Measurements from ENCODE around the gene NAA25.

Gene NAA25

GRCh38 chr12:112091563-112091962 is 17.0 kb downstream of the NAA25 start:
- H3K4me3 ChIP-seq (ENCODE audit: low read depth, low read length) = no peak overlapping the region
- no peak for TF ChIP-seq MAX (IDR thresholded peaks at IDR 0.05; ENCODE audit: low read depth, low read length)
- TF ChIP-seq CTCF (IDR thresholded peaks at IDR 0.05; ENCODE audit: low read depth, low read length) = no peak
- no peak for TF ChIP-seq MYC (IDR thresholded peaks at IDR 0.05; ENCODE audit: low read depth, low read length)
- TF ChIP-seq POLR2A (IDR thresholded peaks at IDR 0.05; ENCODE audit: extremely low read depth, insufficient read length) = no peak
- no peak for DNase-seq (ENCODE audit: low read depth)

- TF ChIP-seq MAX (IDR thresholded peaks at IDR 0.05; ENCODE audit: low read depth, low read length) (no peak), POLR2A (IDR thresholded peaks at IDR 0.05; ENCODE audit: extremely low read depth, insufficient read length) (no peak), CTCF (IDR thresholded peaks at IDR 0.05; ENCODE audit: low read depth, low read length) (no peak), MYC (IDR thresholded peaks at IDR 0.05; ENCODE audit: low read depth, low read length) (no peak)
- DNase-seq (ENCODE audit: low read depth) = no peak
- no peak overlapping the region for H3K4me3 ChIP-seq (ENCODE audit: low read depth, low read length)
Observed at GRCh38 chr12:112087851-112088250, 20.7 kb downstream of the NAA25 start.

GRCh38 chr12:112087055-112087850 is 21.3 kb downstream of the NAA25 start:
- no peak for DNase-seq (ENCODE audit: low read depth)
- TF ChIP-seq MYC (IDR thresholded peaks at IDR 0.05; ENCODE audit: low read depth, low read length) (no peak), POLR2A (IDR thresholded peaks at IDR 0.05; ENCODE audit: extremely low read depth, insufficient read length) (no peak), MAX (IDR thresholded peaks at IDR 0.05; ENCODE audit: low read depth, low read length) (no peak)
- H3K4me3 ChIP-seq (ENCODE audit: low read depth, low read length) = no peak overlapping the region

GRCh38 chr12:112066566-112066965 is 42.0 kb downstream of the NAA25 start:
- DNase-seq (ENCODE audit: low read depth) = no peak
- TF ChIP-seq MAX (IDR thresholded peaks at IDR 0.05; ENCODE audit: low read depth, low read length) = no peak
- no peak for TF ChIP-seq MYC (IDR thresholded peaks at IDR 0.05; ENCODE audit: low read depth, low read length)
- TF ChIP-seq POLR2A (IDR thresholded peaks at IDR 0.05; ENCODE audit: extremely low read depth, insufficient read length) = no peak
- TF ChIP-seq CTCF (IDR thresholded peaks at IDR 0.05; ENCODE audit: low read depth, low read length) = no peak
- H3K4me3 ChIP-seq (ENCODE audit: low read depth, low read length) = no peak overlapping the region

GRCh38 chr12:112063273-112063672 is 45.3 kb downstream of the NAA25 start:
- TF ChIP-seq POLR2A (IDR thresholded peaks at IDR 0.05; ENCODE audit: extremely low read depth, insufficient read length) (no peak), MYC (IDR thresholded peaks at IDR 0.05; ENCODE audit: low read depth, low read length) (no peak), CTCF (IDR thresholded peaks at IDR 0.05; ENCODE audit: low read depth, low read length) (no peak), MAX (IDR thresholded peaks at IDR 0.05; ENCODE audit: low read depth, low read length) (no peak)
- DNase-seq (ENCODE audit: low read depth) = no peak
- no peak overlapping the region for H3K4me3 ChIP-seq (ENCODE audit: low read depth, low read length)

GRCh38 chr12:112061137-112061536 is 47.4 kb downstream of the NAA25 start:
- no peak overlapping the region for H3K4me3 ChIP-seq (ENCODE audit: low read depth, low read length)
- DNase-seq (ENCODE audit: low read depth) = no peak
- TF ChIP-seq POLR2A (IDR thresholded peaks at IDR 0.05; ENCODE audit: extremely low read depth, insufficient read length) (no peak), CTCF (IDR thresholded peaks at IDR 0.05; ENCODE audit: low read depth, low read length) (no peak), MYC (IDR thresholded peaks at IDR 0.05; ENCODE audit: low read depth, low read length) (no peak), MAX (IDR thresholded peaks at IDR 0.05; ENCODE audit: low read depth, low read length) (no peak)
